ENCODE results near the gene DKKL1.
"Not testable (repeated sequence)": the region's sequence is repeated elsewhere in the genome, so short reads cannot be mapped to it uniquely, and the experiment has no call there.

DNA sequence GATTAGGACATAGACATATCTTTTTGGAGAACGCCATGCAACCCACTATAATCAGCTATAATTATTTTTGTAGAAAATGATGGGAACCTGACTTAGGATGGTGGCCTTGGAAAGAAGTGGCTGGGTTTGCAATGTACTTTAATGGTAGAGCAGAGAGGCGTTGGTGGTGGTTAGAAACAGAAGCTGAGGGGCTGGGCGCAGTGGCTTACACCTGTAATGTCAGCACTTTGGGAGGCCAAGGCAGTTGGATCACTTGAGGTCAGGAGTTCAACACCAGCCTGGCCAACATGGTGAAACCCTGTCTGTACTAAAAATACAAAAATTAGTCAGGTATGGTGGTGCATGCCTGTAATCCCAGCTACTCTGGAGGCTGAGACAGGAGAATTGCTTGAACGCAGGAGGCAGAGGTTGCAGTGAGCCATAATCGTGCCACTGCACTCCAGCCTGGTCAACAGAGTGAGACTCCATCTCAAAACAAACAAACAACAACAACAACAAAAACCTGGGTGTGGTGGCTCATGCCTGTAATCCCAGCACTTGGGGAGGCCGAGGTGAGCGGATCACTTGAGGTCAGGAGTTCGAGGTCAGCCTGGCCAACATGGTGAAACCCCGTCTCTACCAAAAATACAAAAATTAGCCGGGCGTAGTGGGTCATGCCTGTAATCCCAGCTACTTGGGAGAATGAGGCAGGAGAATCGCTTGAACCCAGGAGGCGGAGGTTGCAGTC lies 30.8 kb upstream of the DKKL1 start:
- TF ChIP-seq EP300, CTCF (IDR thresholded peaks at IDR 0.05): not testable (repeated sequence)
